HepG2 (cell line): Measurements from ENCODE around the gene GDF9. TPM values are rescaled to one million over a fixed set of nuclear protein-coding genes. Genes with fewer than 3 reads are reported as not detected.

ENCODE experiments used
- HCFC1 ChIP-seq: fragments of 150-350 bp; IDR thresholded peaks from 2 replicates; pipeline ENCODE4 v1.6.1; 2014; ENCODE audit warnings: low read depth, low read length
- MIXL1 ChIP-seq: IDR thresholded peaks from 2 replicates; pipeline ENCODE4 v1.6.1; 2016
- NR3C1 ChIP-seq: sonication (generic); formaldehyde crosslinking; IDR thresholded peaks from 2 replicates; pipeline ENCODE4 v1.4.0; 2020; ENCODE audit warnings: missing genetic modification reagents
- RXRA ChIP-seq: sonication (generic); formaldehyde crosslinking; IDR thresholded peaks from 2 replicates; pipeline ENCODE4 v1.5.1; 2020; ENCODE audit warnings: missing genetic modification reagents
- SALL1 ChIP-seq: sonication (generic); formaldehyde crosslinking; IDR thresholded peaks from 2 replicates; pipeline ENCODE4 v1.8.0; 2022; ENCODE audit warnings: mild to moderate bottlenecking, missing genetic modification reagents
- SP5 ChIP-seq: IDR thresholded peaks from 2 replicates; pipeline ENCODE4 v1.6.1; 2016; ENCODE audit warnings: low read depth, borderline replicate concordance
- ZNF264 ChIP-seq: sonication (generic); formaldehyde crosslinking; IDR thresholded peaks from 2 replicates; pipeline ENCODE4 v1.4.0; 2020; ENCODE audit warnings: missing genetic modification reagents
- ZNF33A ChIP-seq: sonication (generic); formaldehyde crosslinking; IDR thresholded peaks from 2 replicates; pipeline ENCODE4 v1.5.1; 2020; ENCODE audit warnings: missing genetic modification reagents, mild to moderate bottlenecking, moderate library complexity, borderline replicate concordance
- ZNF382 ChIP-seq: sonication (generic); formaldehyde crosslinking; IDR thresholded peaks from 2 replicates; pipeline ENCODE4 v1.5.0; 2020; ENCODE audit warnings: missing genetic modification reagents, mild to moderate bottlenecking, borderline replicate concordance
- ZNF782 ChIP-seq: sonication (generic); formaldehyde crosslinking; IDR thresholded peaks from 2 replicates; pipeline ENCODE4 v1.4.0; 2020; ENCODE audit warnings: missing genetic modification reagents, mild to moderate bottlenecking, borderline replicate concordance
- polyA plus RNA-seq, 8 experiments: library from polyadenylated mRNA; depleted of rRNA in 3 of 8; stranded (reverse) in 7 of 8; unstranded in 1 of 8; fragments of >200 nt; fragmentation: Illumina TruSeq in 4 of 8; extraction: Trizol in 4 of 8; gene quantifications; 2 replicates each; pipeline versions ENCODE4 v1.2.1 to v1.2.3, GENCODE V29; 2011 to 2016; ENCODE audit warnings: low read depth in 4 of 8, missing spikeins in 1 of 8, mixed read lengths in 1 of 8; ENCODE audit not compliant: insufficient read depth in 1 of 8
- total RNA-seq, 5 experiments: library from RNA; depleted of rRNA; stranded (reverse); fragments of >200 nt; fragmentation: Illumina TruSeq; extraction: Trizol; gene quantifications; 2 replicates each; pipeline ENCODE4 v1.2.3, GENCODE V29; 2016; ENCODE audit warnings: low read depth in 1 of 5
- TF ChIP-seq, protein P1 (sequence below): sonication (generic); formaldehyde crosslinking; IDR thresholded peaks from 2 replicates; pipeline ENCODE4 v1.4.0; 2020; ENCODE audit warnings: mild to moderate bottlenecking, missing genetic modification reagents
- TF ChIP-seq, protein P2 (sequence below): sonication (generic); formaldehyde crosslinking; IDR thresholded peaks from 2 replicates; pipeline ENCODE4 v1.5.0; 2020; ENCODE audit warnings: mild to moderate bottlenecking, missing genetic modification reagents
- TF ChIP-seq, protein P3 (sequence below): sonication (generic); formaldehyde crosslinking; IDR thresholded peaks from 2 replicates; pipeline ENCODE4 v1.4.0; 2020; ENCODE audit warnings: missing genetic modification reagents
- TF ChIP-seq, protein P4 (sequence below): sonication (generic); formaldehyde crosslinking; IDR thresholded peaks from 2 replicates; pipeline ENCODE4 v1.4.0; 2020; ENCODE audit warnings: missing genetic modification reagents, borderline replicate concordance
- TF ChIP-seq, protein P5 (sequence below): IDR thresholded peaks from 2 replicates; pipeline ENCODE4 v1.6.1; 2016; ENCODE audit warnings: missing biosample characterization, missing genetic modification reagents, low read depth
- TF ChIP-seq, protein P6 (sequence below): IDR thresholded peaks from 2 replicates; pipeline ENCODE4 v1.6.1; 2016; ENCODE audit warnings: low read depth

GDF9 gene
- total and polyA plus RNA-seq, 2 of the 13 experiments (the other 11 are each of a cell fraction or from before 2014, with no cell fraction given) = 0.33 to 0.38 TPM

DNA sequence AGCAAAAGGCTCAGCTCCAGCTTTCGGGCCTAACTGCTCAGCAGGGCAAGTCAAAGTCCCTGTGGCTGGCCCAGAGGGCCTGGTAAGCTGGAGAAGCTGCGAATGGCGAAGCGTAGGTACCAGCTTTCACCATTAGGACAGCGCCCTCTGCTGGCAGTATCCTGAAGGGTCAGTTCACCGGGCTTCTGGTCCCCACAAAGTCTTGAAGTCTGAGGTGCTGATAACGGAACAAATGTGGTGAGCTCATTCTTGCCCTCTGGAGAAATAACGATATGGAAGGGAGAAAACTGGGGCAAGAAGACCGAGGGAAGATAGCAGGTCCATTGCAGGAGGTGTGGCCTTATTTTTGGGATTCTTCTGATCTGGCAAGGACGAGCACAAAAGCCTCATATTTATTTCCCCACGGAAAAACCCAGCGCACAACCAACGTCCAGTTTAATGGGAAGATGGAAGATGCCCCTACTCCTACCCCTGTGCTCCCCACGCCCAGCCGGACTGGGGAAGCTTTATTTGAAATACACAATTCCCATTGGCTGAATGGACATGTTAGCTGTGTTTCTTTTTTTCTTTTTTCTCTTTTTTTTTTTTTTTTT is 46.0 kb downstream of the GDF9 start (continued):
- TF ChIP-seq, protein P1, sequence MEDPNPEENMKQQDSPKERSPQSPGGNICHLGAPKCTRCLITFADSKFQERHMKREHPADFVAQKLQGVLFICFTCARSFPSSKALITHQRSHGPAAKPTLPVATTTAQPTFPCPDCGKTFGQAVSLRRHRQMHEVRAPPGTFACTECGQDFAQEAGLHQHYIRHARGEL (CRISPR knock-in tag) = no peak
- TF ChIP-seq, protein P2, sequence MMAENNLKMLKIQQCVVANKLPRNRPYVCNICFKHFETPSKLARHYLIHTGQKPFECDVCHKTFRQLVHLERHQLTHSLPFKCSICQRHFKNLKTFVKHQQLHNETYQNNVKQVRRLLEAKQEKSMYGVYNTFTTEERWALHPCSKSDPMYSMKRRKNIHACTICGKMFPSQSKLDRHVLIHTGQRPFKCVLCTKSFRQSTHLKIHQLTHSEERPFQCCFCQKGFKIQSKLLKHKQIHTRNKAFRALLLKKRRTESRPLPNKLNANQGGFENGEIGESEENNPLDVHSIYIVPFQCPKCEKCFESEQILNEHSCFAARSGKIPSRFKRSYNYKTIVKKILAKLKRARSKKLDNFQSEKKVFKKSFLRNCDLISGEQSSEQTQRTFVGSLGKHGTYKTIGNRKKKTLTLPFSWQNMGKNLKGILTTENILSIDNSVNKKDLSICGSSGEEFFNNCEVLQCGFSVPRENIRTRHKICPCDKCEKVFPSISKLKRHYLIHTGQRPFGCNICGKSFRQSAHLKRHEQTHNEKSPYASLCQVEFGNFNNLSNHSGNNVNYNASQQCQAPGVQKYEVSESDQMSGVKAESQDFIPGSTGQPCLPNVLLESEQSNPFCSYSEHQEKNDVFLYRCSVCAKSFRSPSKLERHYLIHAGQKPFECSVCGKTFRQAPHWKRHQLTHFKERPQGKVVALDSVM (CRISPR knock-in tag) = no peak
- TF ChIP-seq ZNF382 (CRISPR knock-in tag) (no peak), ZNF33A (CRISPR knock-in tag) (no peak), ZNF782 (CRISPR knock-in tag) (peak; percentile 38; the same call in 1 of the 2 replicates), MIXL1 (CRISPR knock-in tag) (0 out of 2 replicates have a peak, but pooled peaks have one; percentile 28), HCFC1 (no peak), NR3C1 (CRISPR knock-in tag) (no peak), SP5 (CRISPR knock-in tag) (no peak; the same call in 1 of the 2 replicates), RXRA (CRISPR knock-in tag) (no peak), SALL1 (CRISPR knock-in tag) (peak; percentile 54), ZNF264 (CRISPR knock-in tag) (no peak)
- TF ChIP-seq, protein P3, sequence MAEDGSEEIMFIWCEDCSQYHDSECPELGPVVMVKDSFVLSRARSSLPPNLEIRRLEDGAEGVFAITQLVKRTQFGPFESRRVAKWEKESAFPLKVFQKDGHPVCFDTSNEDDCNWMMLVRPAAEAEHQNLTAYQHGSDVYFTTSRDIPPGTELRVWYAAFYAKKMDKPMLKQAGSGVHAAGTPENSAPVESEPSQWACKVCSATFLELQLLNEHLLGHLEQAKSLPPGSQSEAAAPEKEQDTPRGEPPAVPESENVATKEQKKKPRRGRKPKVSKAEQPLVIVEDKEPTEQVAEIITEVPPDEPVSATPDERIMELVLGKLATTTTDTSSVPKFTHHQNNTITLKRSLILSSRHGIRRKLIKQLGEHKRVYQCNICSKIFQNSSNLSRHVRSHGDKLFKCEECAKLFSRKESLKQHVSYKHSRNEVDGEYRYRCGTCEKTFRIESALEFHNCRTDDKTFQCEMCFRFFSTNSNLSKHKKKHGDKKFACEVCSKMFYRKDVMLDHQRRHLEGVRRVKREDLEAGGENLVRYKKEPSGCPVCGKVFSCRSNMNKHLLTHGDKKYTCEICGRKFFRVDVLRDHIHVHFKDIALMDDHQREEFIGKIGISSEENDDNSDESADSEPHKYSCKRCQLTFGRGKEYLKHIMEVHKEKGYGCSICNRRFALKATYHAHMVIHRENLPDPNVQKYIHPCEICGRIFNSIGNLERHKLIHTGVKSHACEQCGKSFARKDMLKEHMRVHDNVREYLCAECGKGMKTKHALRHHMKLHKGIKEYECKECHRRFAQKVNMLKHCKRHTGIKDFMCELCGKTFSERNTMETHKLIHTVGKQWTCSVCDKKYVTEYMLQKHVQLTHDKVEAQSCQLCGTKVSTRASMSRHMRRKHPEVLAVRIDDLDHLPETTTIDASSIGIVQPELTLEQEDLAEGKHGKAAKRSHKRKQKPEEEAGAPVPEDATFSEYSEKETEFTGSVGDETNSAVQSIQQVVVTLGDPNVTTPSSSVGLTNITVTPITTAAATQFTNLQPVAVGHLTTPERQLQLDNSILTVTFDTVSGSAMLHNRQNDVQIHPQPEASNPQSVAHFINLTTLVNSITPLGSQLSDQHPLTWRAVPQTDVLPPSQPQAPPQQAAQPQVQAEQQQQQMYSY (CRISPR knock-in tag) = no peak
- TF ChIP-seq, protein P4, sequence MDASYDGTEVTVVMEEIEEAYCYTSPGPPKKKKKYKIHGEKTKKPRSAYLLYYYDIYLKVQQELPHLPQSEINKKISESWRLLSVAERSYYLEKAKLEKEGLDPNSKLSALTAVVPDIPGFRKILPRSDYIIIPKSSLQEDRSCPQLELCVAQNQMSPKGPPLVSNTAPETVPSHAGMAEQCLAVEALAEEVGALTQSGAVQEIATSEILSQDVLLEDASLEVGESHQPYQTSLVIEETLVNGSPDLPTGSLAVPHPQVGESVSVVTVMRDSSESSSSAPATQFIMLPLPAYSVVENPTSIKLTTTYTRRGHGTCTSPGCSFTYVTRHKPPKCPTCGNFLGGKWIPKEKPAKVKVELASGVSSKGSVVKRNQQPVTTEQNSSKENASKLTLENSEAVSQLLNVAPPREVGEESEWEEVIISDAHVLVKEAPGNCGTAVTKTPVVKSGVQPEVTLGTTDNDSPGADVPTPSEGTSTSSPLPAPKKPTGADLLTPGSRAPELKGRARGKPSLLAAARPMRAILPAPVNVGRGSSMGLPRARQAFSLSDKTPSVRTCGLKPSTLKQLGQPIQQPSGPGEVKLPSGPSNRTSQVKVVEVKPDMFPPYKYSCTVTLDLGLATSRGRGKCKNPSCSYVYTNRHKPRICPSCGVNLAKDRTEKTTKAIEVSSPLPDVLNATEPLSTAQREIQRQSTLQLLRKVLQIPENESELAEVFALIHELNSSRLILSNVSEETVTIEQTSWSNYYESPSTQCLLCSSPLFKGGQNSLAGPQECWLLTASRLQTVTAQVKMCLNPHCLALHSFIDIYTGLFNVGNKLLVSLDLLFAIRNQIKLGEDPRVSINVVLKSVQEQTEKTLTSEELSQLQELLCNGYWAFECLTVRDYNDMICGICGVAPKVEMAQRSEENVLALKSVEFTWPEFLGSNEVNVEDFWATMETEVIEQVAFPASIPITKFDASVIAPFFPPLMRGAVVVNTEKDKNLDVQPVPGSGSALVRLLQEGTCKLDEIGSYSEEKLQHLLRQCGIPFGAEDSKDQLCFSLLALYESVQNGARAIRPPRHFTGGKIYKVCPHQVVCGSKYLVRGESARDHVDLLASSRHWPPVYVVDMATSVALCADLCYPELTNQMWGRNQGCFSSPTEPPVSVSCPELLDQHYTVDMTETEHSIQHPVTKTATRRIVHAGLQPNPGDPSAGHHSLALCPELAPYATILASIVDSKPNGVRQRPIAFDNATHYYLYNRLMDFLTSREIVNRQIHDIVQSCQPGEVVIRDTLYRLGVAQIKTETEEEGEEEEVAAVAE (CRISPR knock-in tag) = no peak
- TF ChIP-seq, protein P5, sequence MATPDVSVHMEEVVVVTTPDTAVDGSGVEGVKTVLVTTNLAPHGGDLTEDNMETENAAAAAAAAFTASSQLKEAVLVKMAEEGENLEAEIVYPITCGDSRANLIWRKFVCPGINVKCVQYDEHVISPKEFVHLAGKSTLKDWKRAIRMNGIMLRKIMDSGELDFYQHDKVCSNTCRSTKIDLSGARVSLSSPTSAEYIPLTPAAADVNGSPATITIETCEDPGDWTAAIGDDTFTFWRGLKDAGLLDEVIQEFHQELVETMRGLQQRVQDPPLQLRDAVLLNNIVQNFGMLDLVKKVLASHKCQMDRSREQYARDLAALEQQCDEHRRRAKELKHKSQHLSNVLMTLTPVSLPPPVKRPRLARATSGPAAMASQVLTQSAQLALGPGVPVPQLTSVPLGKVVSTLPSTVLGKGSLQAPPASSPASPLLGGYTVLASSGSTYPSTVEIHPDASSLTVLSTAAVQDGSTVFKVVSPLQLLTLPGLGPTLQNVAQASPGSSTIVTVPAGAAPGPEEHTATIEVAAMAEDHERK (CRISPR knock-in tag) = no peak
- TF ChIP-seq, protein P6, sequence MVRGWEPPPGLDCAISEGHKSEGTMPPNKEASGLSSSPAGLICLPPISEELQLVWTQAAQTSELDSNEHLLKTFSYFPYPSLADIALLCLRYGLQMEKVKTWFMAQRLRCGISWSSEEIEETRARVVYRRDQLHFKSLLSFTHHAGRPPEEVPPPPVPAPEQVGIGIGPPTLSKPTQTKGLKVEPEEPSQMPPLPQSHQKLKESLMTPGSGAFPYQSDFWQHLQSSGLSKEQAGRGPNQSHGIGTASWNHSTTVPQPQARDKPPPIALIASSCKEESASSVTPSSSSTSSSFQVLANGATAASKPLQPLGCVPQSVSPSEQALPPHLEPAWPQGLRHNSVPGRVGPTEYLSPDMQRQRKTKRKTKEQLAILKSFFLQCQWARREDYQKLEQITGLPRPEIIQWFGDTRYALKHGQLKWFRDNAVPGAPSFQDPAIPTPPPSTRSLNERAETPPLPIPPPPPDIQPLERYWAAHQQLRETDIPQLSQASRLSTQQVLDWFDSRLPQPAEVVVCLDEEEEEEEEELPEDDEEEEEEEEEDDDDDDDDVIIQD (CRISPR knock-in tag) = no peak
